ENCODE data around the gene FAM72B.
"Not testable (repeated sequence)": the region's sequence is repeated elsewhere in the genome, so short reads cannot be mapped to it uniquely, and the experiment has no call there.

DNA sequence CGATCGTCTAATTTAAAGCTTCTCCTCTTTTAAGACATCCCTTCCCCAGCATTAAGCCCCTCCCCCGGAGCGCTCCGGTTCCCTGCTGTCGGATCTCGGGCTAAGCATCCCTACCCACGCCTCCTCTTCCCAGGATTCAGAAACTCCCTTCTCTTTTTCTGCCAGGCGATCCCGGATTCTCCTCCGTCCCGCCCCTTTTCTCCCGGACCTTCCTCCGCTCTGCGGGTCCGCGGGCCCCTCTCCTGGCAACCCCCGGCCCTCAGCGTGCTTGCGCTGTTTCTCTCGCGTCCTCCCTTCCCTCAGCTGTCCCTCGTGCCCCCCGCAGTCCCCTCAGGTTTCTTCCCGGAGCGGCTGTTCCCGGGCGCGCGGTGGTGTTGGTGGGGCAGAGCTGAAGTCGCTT lies 273 bp downstream of the FAM72B start:
- not testable (repeated sequence) for TF ChIP-seq CTCF (conservative IDR thresholded peaks at IDR 0.05; ENCODE audit: low read depth in 2 of 2); CREB1 (CRISPR knock-in tag; IDR thresholded peaks at IDR 0.05; ENCODE audit: low read depth); EZH2phosphoT487 (IDR thresholded peaks at IDR 0.05; ENCODE audit: unreplicated experiment); EZH2 (IDR thresholded peaks at IDR 0.05; ENCODE audit: low read depth, unreplicated experiment); ZNF331 (CRISPR knock-in tag; IDR thresholded peaks at IDR 0.05; ENCODE audit: low read depth)

Data from GM23338 (cell line).